Fibroblast of the aortic adventitia (primary cell): ENCODE measurements around the gene KCNAB1. TPM values are rescaled to one million over a fixed set of nuclear protein-coding genes. Genes with fewer than 3 reads are reported as not detected.

Experiments used
- DNase-seq: peaks from one replicate; pipeline ENCODE4 v3.0.0-alpha.2; 2010; ENCODE audit warnings: low read depth
- H3K4me3 ChIP-seq: 2 replicates; pipeline ENCODE4 v1.5.1; 2011; ENCODE audit warnings: low read depth, mild to moderate bottlenecking, control low read depth, low read length, moderate library complexity
- total RNA-seq: library from RNA; depleted of rRNA; stranded (reverse); fragments of >200 nt; gene quantifications from 2 replicates; pipeline ENCODE4 v1.2.3, GENCODE V29; 2012; ENCODE audit warnings: low replicate concordance
- TF ChIP-seq, protein P1 (sequence below): IDR thresholded peaks from 2 replicates; pipeline ENCODE4 v1.5.1; 2011; ENCODE audit warnings: mild to moderate bottlenecking, low read length, control low read depth, inconsistent platforms; ENCODE audit not compliant: insufficient read depth

Gene KCNAB1
- total RNA-seq, 1 donor: 3.3 TPM

- TF ChIP-seq, protein P1, sequence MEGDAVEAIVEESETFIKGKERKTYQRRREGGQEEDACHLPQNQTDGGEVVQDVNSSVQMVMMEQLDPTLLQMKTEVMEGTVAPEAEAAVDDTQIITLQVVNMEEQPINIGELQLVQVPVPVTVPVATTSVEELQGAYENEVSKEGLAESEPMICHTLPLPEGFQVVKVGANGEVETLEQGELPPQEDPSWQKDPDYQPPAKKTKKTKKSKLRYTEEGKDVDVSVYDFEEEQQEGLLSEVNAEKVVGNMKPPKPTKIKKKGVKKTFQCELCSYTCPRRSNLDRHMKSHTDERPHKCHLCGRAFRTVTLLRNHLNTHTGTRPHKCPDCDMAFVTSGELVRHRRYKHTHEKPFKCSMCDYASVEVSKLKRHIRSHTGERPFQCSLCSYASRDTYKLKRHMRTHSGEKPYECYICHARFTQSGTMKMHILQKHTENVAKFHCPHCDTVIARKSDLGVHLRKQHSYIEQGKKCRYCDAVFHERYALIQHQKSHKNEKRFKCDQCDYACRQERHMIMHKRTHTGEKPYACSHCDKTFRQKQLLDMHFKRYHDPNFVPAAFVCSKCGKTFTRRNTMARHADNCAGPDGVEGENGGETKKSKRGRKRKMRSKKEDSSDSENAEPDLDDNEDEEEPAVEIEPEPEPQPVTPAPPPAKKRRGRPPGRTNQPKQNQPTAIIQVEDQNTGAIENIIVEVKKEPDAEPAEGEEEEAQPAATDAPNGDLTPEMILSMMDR: no peak
- H3K4me3 ChIP-seq: no peak overlapping the region
- DNase-seq: no peak
Observed at GRCh38 chr3:156576651-156577348, 456.4 kb downstream of the KCNAB1 start.

DNA sequence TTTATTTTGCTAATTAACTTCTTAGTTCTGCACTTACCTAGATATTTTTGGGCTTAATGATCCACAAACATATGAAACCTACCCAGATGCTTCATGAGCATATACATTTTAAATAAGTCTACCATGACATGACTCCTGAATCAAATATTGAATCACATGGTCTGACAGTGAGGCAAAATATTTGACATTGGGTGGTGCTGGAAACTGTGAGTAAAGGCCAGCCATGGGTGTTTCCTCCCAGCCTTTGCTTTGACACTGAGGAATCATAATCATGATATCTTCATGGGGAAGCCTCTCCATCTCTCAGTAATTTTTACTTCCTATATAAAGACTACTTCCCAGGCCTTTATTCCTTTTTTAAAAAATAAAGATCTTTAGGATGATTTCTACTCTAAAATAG is 457.4 kb downstream of the KCNAB1 start:
- no peak overlapping the region for H3K4me3 ChIP-seq
- peak; percentile 43 for DNase-seq
- TF ChIP-seq, protein P1: no peak

DNA sequence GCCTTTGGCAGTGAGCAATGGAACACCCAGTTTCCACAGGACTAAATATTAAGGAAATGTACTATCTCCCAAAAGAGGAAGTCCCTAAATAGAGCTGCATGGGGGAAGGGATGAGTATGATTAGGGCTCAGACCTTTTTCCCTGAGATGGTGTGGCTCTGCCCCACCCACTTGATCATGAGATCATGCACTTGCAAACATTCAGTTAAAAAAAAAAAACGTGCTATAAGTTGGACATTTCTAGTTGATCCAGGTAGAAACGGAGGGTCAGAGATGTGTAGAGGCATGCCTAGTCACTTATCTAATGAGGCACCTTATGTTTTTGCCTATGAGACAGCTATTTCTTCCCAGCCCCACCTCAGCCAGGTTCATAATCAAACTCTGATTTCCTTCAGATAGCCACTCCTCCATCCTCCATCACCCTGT is 459.1 kb downstream of the KCNAB1 start:
- TF ChIP-seq, protein P1: no peak
- no peak overlapping the region for H3K4me3 ChIP-seq
- no peak for DNase-seq

GRCh38 chr3:156581033-156581432 is 460.7 kb downstream of the KCNAB1 start:
- no peak for DNase-seq
- no peak overlapping the region for H3K4me3 ChIP-seq
- TF ChIP-seq, protein P1: no peak

GRCh38 chr3:156581954-156582353 is 461.6 kb downstream of the KCNAB1 start:
- no peak overlapping the region for H3K4me3 ChIP-seq
- DNase-seq: no peak
- TF ChIP-seq, protein P1: no peak

DNA sequence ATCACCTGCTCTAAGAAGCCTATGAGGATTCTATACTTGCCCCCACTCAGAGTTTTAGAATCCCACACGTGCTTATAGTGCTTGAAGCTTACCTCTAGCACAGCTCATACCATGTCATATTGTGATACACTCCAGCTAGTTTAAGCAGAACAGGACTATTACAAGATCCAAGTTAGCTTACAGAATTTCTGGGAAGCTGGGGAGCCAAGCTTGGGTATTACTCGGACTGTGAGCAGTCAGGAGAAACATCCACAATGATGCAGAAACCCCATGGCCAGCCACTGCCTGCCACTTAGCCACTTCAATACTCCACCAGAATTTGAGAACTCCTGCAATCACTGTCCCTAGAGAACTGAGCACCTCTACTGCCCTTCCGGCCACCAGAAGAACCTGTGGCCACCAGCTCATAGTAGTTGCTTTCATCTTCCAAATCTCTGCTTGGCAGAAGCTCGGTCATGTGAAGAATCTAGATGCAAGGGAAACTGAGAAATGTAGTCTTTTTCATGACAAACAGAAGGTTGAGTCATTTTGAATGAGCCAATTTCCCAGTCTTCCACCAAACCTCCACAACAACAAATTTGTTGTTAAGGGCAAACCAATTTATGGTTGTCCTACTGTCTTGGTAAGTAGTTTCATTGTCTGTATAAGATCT is 462.3 kb downstream of the KCNAB1 start:
- no peak overlapping the region for H3K4me3 ChIP-seq
- TF ChIP-seq, protein P1: no peak
- DNase-seq: no peak
